Neural cell (in vitro differentiated cells): ENCODE results near the gene TMOD2. TPM values are rescaled to one million over a fixed set of nuclear protein-coding genes. Genes with fewer than 3 reads are reported as not detected.

Experiments
- H2AFZ ChIP-seq: fragments of 200-600, 300-800 bp; sonication (generic), shearing (Covaris generic); 2 replicates; pipeline ENCODE4 v1.6.0; 2014; ENCODE audit warnings: low read depth, mild to moderate bottlenecking, antibody characterized with exemption, low read length, moderate library complexity
- H3F3A ChIP-seq: fragments of 200-600 bp; shearing (Covaris generic); 2 replicates; pipeline ENCODE4 v1.6.1; 2016; ENCODE audit warnings: mild to moderate bottlenecking, moderate library complexity, mixed read lengths, antibody characterized with exemption, low read length; ENCODE audit not compliant: insufficient read depth, poor library complexity, severe bottlenecking
- H3K27ac ChIP-seq: fragments of 200-600, 300-800 bp; sonication (generic), shearing (Covaris generic); 2 replicates; pipeline ENCODE4 v1.5.1; 2014; ENCODE audit warnings: mild to moderate bottlenecking, low read length, moderate library complexity
- H3K27me3 ChIP-seq: fragments of 300-800, 200-600 bp; sonication (generic), shearing (Covaris generic); 2 replicates; pipeline ENCODE4 v1.6.0; 2014; ENCODE audit warnings: mild to moderate bottlenecking, low read depth, low read length, moderate library complexity; ENCODE audit not compliant: insufficient read depth
- H3K36me3 ChIP-seq: fragments of 300-800, 200-600 bp; sonication (generic), shearing (Covaris generic); 2 replicates; pipeline ENCODE4 v1.5.1; 2014; ENCODE audit warnings: mild to moderate bottlenecking, antibody characterized with exemption, low read length, moderate library complexity; ENCODE audit not compliant: insufficient read depth
- H3K4me2 ChIP-seq: fragments of 300-800, 200-600 bp; sonication (generic), shearing (Covaris generic); 2 replicates; pipeline ENCODE4 v1.6.0; 2014; ENCODE audit warnings: mild to moderate bottlenecking, low read length
- H3K4me3 ChIP-seq: fragments of 300-800, 200-600 bp; sonication (generic), shearing (Covaris generic); 2 replicates; pipeline ENCODE4 v1.5.1; 2014; ENCODE audit warnings: mild to moderate bottlenecking, low read length, moderate library complexity
- H3K79me2 ChIP-seq: fragments of 200-600 bp; shearing (Covaris generic); replicated peaks from 2 replicates; pipeline ENCODE4 v1.6.0; 2014; ENCODE audit warnings: mild to moderate bottlenecking, low read length, moderate library complexity; ENCODE audit not compliant: insufficient read depth
- H3K9ac ChIP-seq: fragments of 300-800, 200-600 bp; sonication (generic), shearing (Covaris generic); 2 replicates; pipeline ENCODE4 v1.6.1; 2016; ENCODE audit warnings: mild to moderate bottlenecking, low read length, mixed read lengths
- H3K9me2 ChIP-seq: fragments of 200-600 bp; shearing (Covaris generic); 2 replicates; pipeline ENCODE4 v1.6.1; 2016; ENCODE audit warnings: mild to moderate bottlenecking, low read length, mixed read lengths; ENCODE audit not compliant: insufficient read depth
- H3K9me3 ChIP-seq: fragments of 200-600, 300-800 bp; sonication (generic), shearing (Covaris generic); 2 replicates; pipeline ENCODE4 v1.6.1; 2016; ENCODE audit warnings: mild to moderate bottlenecking, mixed run types, low read length, moderate library complexity, mixed read lengths
- H4K20me1 ChIP-seq: fragments of 200-600 bp; shearing (Covaris generic); 2 replicates; pipeline ENCODE4 v1.6.1; 2016; ENCODE audit warnings: mild to moderate bottlenecking, mixed run types; ENCODE audit not compliant: insufficient read depth
- CTCF ChIP-seq: fragments of 450-650 bp; IDR thresholded peaks from 2 replicates; pipeline ENCODE4 v1.5.1; 2014; ENCODE audit warnings: antibody characterized with exemption, mild to moderate bottlenecking, moderate library complexity; ENCODE audit not compliant: poor library complexity, severe bottlenecking
- EP300 ChIP-seq: fragments of 450-650 bp; conservative IDR thresholded peaks from 2 replicates; pipeline ENCODE4 v1.6.1; 2014; ENCODE audit warnings: antibody characterized with exemption, mild to moderate bottlenecking, moderate library complexity; ENCODE audit not compliant: poor library complexity, severe bottlenecking
- EZH2 ChIP-seq: fragments of 200-600, 300-800 bp; shearing (Covaris generic), sonication (generic); IDR thresholded peaks from 2 replicates; pipeline ENCODE4 v1.6.1; 2014; ENCODE audit warnings: antibody characterized with exemption, low read length, borderline replicate concordance, mild to moderate bottlenecking; ENCODE audit not compliant: insufficient read depth, poor library complexity, severe bottlenecking
- MXI1 ChIP-seq: fragments of 450-650 bp; conservative IDR thresholded peaks from 2 replicates; pipeline ENCODE4 v1.6.1; 2014; ENCODE audit warnings: antibody characterized with exemption, mild to moderate bottlenecking; ENCODE audit not compliant: poor library complexity, severe bottlenecking
- POLR2AphosphoS5 ChIP-seq: IDR thresholded peaks from 2 replicates; pipeline ENCODE4 v1.6.1; 2012
- RAD21 ChIP-seq: fragments of 450-650 bp; conservative IDR thresholded peaks from 2 replicates; pipeline ENCODE4 v1.6.1; 2014; ENCODE audit warnings: antibody characterized with exemption, mild to moderate bottlenecking, moderate library complexity
- REST ChIP-seq: IDR thresholded peaks from 2 replicates; pipeline ENCODE4 v1.6.1; 2012; ENCODE audit warnings: borderline replicate concordance
- SMC3 ChIP-seq: fragments of 450-650 bp; conservative IDR thresholded peaks from 2 replicates; pipeline ENCODE4 v1.6.1; 2014; ENCODE audit warnings: antibody characterized with exemption, mild to moderate bottlenecking, moderate library complexity; ENCODE audit not compliant: poor library complexity
- TAF1 ChIP-seq: IDR thresholded peaks from 2 replicates; pipeline ENCODE4 v1.6.1; 2012; ENCODE audit warnings: low read depth
- polyA plus RNA-seq: library from polyadenylated mRNA; depleted of rRNA; stranded (reverse); fragments of >200 nt; gene quantifications from 2 replicates; pipeline ENCODE4 v1.2.3, GENCODE V29; 2014

TMOD2 gene
- polyA plus RNA-seq, 1 donor from 2014 or later = 79.9 TPM

- no peak overlapping the region for H2AFZ ChIP-seq
- H3K79me2 ChIP-seq = no peaks in the 10 kb centered on the region
- no peaks in the 10 kb centered on the region for H3K9me3 ChIP-seq
- no peaks in the 10 kb centered on the region for H3F3A ChIP-seq
- H3K4me3 ChIP-seq = no peak overlapping the region
- no peak overlapping the region for H3K9ac ChIP-seq
- no peak overlapping the region for H3K27ac ChIP-seq
- H4K20me1 ChIP-seq = no peaks in the 10 kb centered on the region
- H3K4me2 ChIP-seq = no peak overlapping the region
- no peaks in the 10 kb centered on the region for H3K36me3 ChIP-seq
- no peak for TF ChIP-seq EZH2
- no peak for TF ChIP-seq POLR2AphosphoS5
- TF ChIP-seq EP300 = no peak
- no peak for TF ChIP-seq REST
- TF ChIP-seq TAF1 = no peak
- TF ChIP-seq RAD21 = no peak
- H3K9me2 ChIP-seq = no peaks in the 10 kb centered on the region
- no peaks in the 10 kb centered on the region for H3K27me3 ChIP-seq
These were observed 24.9 kb upstream of the TMOD2 start for GRCh38 chr15:51726302-51727073.

- Histone ChIP-seq H2AFZ (no peak overlapping the region), H3K27ac (no peak overlapping the region)
These were observed 24.1 kb upstream of the TMOD2 start for GRCh38 chr15:51727141-51727897.

GRCh38 chr15:51731549-51732267 is 19.7 kb upstream of the TMOD2 start:
- Histone ChIP-seq H3K27ac (no peak overlapping the region), H4K20me1 (no peaks in the 10 kb centered on the region), H3F3A (no peaks in the 10 kb centered on the region), H3K27me3 (no peaks in the 10 kb centered on the region), H3K9ac (no peak overlapping the region), H2AFZ (no peak overlapping the region), H3K9me2 (no peaks in the 10 kb centered on the region), H3K4me3 (no peak overlapping the region), H3K79me2 (no peaks in the 10 kb centered on the region), H3K4me2 (no peak overlapping the region), H3K9me3 (no peaks in the 10 kb centered on the region), H3K36me3 (no peaks in the 10 kb centered on the region)
- TF ChIP-seq POLR2AphosphoS5 (no peak), REST (no peak), SMC3 (no peak), RAD21 (no peak), EP300 (no peak), TAF1 (no peak), EZH2 (no peak), MXI1 (no peak), CTCF (no peak)

More at GRCh38 chr15:51727141-51727897, 24.1 kb upstream of the TMOD2 start:
- Histone ChIP-seq H3K9me3 (no peaks in the 10 kb centered on the region), H4K20me1 (no peaks in the 10 kb centered on the region), H3K36me3 (no peaks in the 10 kb centered on the region), H3K9me2 (no peaks in the 10 kb centered on the region), H3K9ac (no peak overlapping the region), H3K4me3 (no peak overlapping the region), H3K4me2 (no peak overlapping the region), H3F3A (no peaks in the 10 kb centered on the region), H3K27me3 (no peaks in the 10 kb centered on the region), H3K79me2 (no peaks in the 10 kb centered on the region)
- TF ChIP-seq EZH2 = no peak
